Right cardiac atrium (tissue), 5 donors: ENCODE results near the gene NCAM1. TPM values are rescaled to one million over a fixed set of nuclear protein-coding genes. Genes with fewer than 3 reads are reported as not detected.
A peak's percentile ranks its signal among the peaks of the same experiment; 100 is the strongest.

ENCODE experiments used
- ATAC-seq, 2 donors: fragments of 200-7000 bp; cut with Tn5 transposase; one replicate each; pipeline versions ENCODE4 v1.8.0 to v1.9.1; 2020; ENCODE audit warnings: moderate library complexity in 2 of 2, mild to moderate bottlenecking in 1 of 2
- DNase-seq, 3 donors: peaks; one replicate each; pipeline ENCODE4 v3.0.0-alpha.2; 2020
- H3K27ac ChIP-seq: one replicate; pipeline ENCODE4 v1.5.1; 2013; ENCODE audit warnings: mild to moderate bottlenecking, low read length, control low read depth, moderate library complexity
- H3K27me3 ChIP-seq: one replicate; pipeline ENCODE4 v1.6.1; 2013; ENCODE audit not compliant: control insufficient read depth, insufficient read depth
- H3K4me1 ChIP-seq: one replicate; pipeline ENCODE4 v1.6.1; 2013; ENCODE audit warnings: low read length; ENCODE audit not compliant: control insufficient read depth, insufficient read depth
- H3K4me3 ChIP-seq: one replicate; pipeline ENCODE4 v1.5.1; 2013; ENCODE audit warnings: low read length, control low read depth
- H3K9me3 ChIP-seq: one replicate; pipeline ENCODE4 v1.6.1; 2013; ENCODE audit warnings: low read length; ENCODE audit not compliant: control insufficient read depth
- WGBS: extraction: QIAGEN DNeasy Blood & Tissue Kit; methylation state at CpG from one replicate; pipeline ENCODE4 v1.1.7; 2013; 5-methylcytosine and 5-hydroxymethylcytosine counted together
- intact Hi-C, 4 donors: fragments of 100-400 bp; cut with DNase I; formaldehyde crosslinking; loops; one replicate each; pipeline versions ENCODE4 v1.11.0 to v1.14.0; 2022 to 2023
- polyA plus RNA-seq: library from polyadenylated mRNA; stranded (reverse); fragments of 200-250 nt; gene quantifications from one replicate; pipeline ENCODE4 v1.2.3, GENCODE V29; 2013
- total RNA-seq, 4 donors: library from RNA; stranded (reverse); fragmentation: NEBNext Ultra II Directional; extraction: Animal tissue kit (Norgen Biotek cat#: 25700); gene quantifications; one replicate each; pipeline ENCODE4 v1.2.1, GENCODE V29; 2021
- donor health status: healthy with polysubstance abuse.
- donor health status: DM: no; HTN: yes; CAD: no.
- donor health status: DM: no; HTN: no; CAD: no.
- donor health status: DM: no; HTN: yes; CAD: no; lungs with severe emphysema.
- donor health status: DM: yes; HTN: yes; CAD: no.

NCAM1 gene
- total and polyA plus RNA-seq, 5 donors: 87.9 to 303 (median 222) TPM

DNA sequence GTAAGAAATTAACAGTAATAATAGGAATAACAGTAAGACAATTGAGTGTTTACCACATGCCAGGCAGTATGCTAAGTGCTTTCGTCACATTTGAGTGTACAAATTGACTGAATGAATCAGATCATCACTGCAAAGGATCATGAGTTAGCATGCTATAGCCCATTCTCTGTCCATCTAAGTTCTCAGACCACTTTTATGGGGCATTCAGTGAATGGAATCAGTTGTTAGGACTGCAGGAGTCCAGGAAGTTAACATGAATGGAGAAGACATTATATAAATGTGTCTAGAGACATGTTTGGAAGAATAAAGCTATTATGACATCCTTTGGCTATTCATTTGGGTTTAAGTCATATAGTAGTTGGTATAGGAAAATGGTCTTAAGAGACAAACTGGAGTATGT is 59.9 kb downstream of the NCAM1 start:
- no peak for ATAC-seq
- WGBS: 85% methylated on average over 1 of the region's 1 CpG
- Histone ChIP-seq H3K4me3 (no peak overlapping the region), H3K9me3 (no peaks in the 10 kb centered on the region), H3K4me1 (peaks cover 3% of the 10 kb centered on the region), H3K27me3 (no peaks in the 10 kb centered on the region), H3K27ac (no peak overlapping the region)
- intact Hi-C loops: loop anchor here in 1 of 4 donors (10.0 kb wide), 1 partner anchor 626 kb away; no protein-coding TSS in a partner anchor
- no peak for DNase-seq

DNA sequence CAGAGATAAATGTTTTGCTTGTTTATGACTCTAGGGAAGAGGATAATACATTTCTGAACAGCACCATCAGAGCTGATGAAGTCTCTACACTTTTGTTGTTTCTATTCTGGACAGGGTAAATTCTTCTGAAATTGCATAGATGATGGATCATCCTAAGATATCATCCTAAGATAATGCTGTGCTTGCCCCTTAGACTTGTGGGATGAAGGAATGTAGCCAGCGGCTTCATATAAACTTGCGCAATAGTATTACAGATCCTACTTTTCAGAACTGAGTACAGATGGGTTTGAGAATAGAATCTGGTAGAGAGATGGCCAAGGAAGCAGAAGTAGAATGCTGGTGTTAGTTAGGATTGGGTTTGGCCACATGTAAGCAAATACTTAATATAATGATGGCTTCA is 61.0 kb downstream of the NCAM1 start:
- H3K4me3 ChIP-seq: no peak overlapping the region
- no peaks in the 10 kb centered on the region for H3K27me3 ChIP-seq
- H3K27ac ChIP-seq: no peak overlapping the region
- no peak for DNase-seq
- intact Hi-C loops: loop anchor here in 1 of 4 donors (10.0 kb wide), 1 partner anchor 627 kb away; no protein-coding TSS in a partner anchor
- 93% methylated on average over 2 of the region's 2 CpGs for WGBS
- ATAC-seq: no peak
- H3K4me1 ChIP-seq: no peaks in the 10 kb centered on the region
- no peaks in the 10 kb centered on the region for H3K9me3 ChIP-seq

DNA sequence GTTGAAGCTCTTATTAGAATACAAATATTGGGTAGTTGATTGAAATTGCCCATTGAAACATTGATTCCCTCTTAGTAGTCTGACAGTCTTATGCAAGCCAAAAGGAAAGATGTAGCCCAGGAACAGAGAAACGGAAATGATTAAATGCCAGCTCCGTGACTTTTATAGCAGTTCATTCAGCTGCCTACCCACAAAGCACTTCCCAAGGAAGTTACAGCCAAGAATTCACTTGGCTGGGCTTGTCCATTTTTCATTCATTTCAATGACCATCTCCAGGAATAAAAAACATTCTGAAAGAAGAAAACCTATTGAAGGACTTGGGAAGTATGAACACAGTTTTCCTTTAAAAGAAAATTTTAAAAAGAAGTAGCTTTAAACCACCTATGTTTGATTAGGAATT is 62.0 kb downstream of the NCAM1 start:
- DNase-seq: no peak
- H3K27me3 ChIP-seq: no peaks in the 10 kb centered on the region
- H3K4me3 ChIP-seq: no peak overlapping the region
- WGBS: 9% methylated on average over 2 of the region's 2 CpGs
- no peaks in the 10 kb centered on the region for H3K9me3 ChIP-seq
- no peaks in the 10 kb centered on the region for H3K4me1 ChIP-seq
- ATAC-seq: peak in 1 of 2 donors; percentile 14
- intact Hi-C loops: loop anchor here in 1 of 4 donors (10.0 kb wide), 1 partner anchor 628 kb away; no protein-coding TSS in a partner anchor
- H3K27ac ChIP-seq: no peak overlapping the region

DNA sequence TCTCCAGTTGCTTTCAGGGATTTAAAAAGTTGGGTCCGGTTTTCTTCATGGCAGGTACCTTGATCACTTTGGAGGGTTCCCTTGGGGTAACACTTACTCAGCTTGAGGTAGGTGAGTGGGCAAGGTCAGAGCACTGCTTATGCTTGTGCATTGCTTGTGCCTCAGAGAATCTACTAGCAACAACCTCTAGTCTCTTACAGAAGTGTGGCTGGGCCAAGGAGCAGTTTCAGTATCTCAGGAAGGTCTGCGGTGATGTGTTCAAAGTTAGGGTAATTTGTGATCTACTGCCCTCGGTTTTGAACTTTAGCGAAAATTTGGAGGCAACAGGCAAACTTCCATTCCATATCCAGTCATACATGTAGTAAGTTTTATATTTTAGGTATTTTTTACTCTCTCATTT is 62.8 kb downstream of the NCAM1 start:
- DNase-seq: no peak
- Histone ChIP-seq H3K27me3 (no peaks in the 10 kb centered on the region), H3K4me1 (no peaks in the 10 kb centered on the region), H3K27ac (no peak overlapping the region), H3K9me3 (no peaks in the 10 kb centered on the region), H3K4me3 (no peak overlapping the region)
- intact Hi-C loops: loop anchor here in 1 of 4 donors (10.0 kb wide), 1 partner anchor 629 kb away; no protein-coding TSS in a partner anchor
- ATAC-seq: no peak
- 91% methylated on average over 4 of the region's 4 CpGs for WGBS

DNA sequence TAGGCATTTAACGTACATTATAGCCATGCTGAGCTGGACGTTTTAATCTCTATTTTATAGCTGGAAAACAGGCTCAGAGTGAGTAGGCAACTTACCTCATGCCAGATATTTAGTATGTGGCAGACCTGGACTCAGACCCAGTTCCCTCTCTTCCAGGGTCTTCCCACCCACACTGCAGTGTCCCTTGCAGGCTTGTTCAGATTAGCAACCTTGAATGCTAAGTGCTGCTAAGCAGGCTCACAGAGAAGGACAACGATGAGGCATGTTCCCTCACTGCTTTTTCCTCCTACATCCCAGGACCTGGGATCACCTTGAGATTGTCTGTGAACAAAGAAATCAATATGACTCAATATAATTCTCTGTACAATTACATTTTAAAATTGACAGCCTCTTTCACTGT is 65.6 kb downstream of the NCAM1 start:
- Histone ChIP-seq H3K27me3 (no peaks in the 10 kb centered on the region), H3K4me3 (no peak overlapping the region), H3K4me1 (no peaks in the 10 kb centered on the region), H3K9me3 (no peaks in the 10 kb centered on the region), H3K27ac (no peak overlapping the region)
- intact Hi-C loops: loop anchor here in 1 of 4 donors (10.0 kb wide), 1 partner anchor 632 kb away; no protein-coding TSS in a partner anchor
- ATAC-seq (peak in 1 of 2 donors; percentile 50), DNase-seq (no peak)
- WGBS: 49% methylated on average over 3 of the region's 3 CpGs

DNA sequence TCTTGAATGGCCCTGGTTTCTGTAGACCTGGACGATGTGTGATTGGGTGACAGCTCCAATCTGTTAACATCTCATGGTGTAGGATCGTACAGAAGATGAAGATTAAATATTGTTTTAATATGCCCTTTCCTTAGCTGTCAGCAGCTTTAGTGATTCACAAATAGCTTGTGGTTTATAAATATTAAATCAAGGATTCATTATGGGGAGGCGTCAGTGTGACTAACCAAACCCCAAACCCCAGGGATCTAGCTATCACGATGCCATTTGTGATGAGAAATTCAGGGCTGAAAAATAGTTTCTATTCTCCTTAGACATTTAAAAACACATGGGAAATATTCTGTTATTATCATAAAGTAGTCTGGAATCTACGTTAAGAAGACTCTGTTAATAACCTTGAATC is 73.4 kb downstream of the NCAM1 start:
- Histone ChIP-seq H3K9me3 (no peaks in the 10 kb centered on the region), H3K4me1 (no peaks in the 10 kb centered on the region), H3K27me3 (no peaks in the 10 kb centered on the region), H3K27ac (no peak overlapping the region), H3K4me3 (no peak overlapping the region)
- WGBS: 69% methylated on average over 5 of the region's 5 CpGs
- intact Hi-C loops: no loop called here
- ATAC-seq (no peak), DNase-seq (no peak)

DNA sequence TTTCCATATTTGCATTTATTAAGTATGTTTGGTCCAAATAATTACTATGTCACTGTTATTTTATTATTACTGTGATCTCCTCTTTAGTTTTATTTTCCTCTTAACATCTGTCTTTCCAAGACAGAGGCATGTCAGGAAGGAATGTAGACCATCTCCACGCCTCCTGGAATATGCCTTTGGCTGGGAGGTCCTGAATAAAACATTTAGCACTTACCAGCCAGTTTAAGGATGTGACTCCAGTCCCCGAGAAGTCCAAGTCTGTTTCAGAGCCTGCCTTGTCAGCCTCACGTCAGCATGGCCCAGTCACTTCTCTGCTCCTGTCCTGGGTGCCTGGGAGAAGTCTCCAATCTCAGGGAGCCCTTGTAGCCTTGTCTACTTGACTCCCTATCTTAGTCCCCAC is 74.5 kb downstream of the NCAM1 start:
- no peaks in the 10 kb centered on the region for H3K4me1 ChIP-seq
- no peak overlapping the region for H3K4me3 ChIP-seq
- ATAC-seq: no peak
- 72% methylated on average over 3 of the region's 3 CpGs for WGBS
- intact Hi-C loops: no loop called here
- H3K9me3 ChIP-seq: no peaks in the 10 kb centered on the region
- H3K27ac ChIP-seq: no peak overlapping the region
- DNase-seq: no peak
- H3K27me3 ChIP-seq: no peaks in the 10 kb centered on the region

DNA sequence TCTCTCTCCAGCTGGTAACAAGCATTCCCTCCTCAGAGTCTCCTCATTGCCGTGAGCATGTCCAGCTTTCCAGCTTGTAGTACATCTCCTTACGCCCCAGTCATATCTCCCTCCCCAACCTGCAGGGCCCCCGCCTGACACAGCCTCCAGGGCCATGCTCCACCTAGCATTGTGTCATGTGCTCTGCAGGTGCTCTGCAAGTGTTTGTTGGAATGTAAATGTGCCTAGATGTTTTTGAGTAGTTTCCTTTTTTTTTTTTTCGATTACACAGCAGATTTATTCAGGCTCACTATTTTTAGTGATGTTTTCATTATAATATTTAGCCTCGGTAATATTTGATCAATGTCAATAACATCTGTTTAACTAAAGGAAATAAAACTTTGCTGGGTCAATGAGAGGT is 82.5 kb downstream of the NCAM1 start:
- intact Hi-C loops: no loop called here
- DNase-seq: no peak
- H3K9me3 ChIP-seq: no peaks in the 10 kb centered on the region
- no peak overlapping the region for H3K4me3 ChIP-seq
- H3K27ac ChIP-seq: no peak overlapping the region
- ATAC-seq: no peak
- 82% methylated on average over 5 of the region's 5 CpGs for WGBS
- H3K27me3 ChIP-seq: no peaks in the 10 kb centered on the region
- no peaks in the 10 kb centered on the region for H3K4me1 ChIP-seq

DNA sequence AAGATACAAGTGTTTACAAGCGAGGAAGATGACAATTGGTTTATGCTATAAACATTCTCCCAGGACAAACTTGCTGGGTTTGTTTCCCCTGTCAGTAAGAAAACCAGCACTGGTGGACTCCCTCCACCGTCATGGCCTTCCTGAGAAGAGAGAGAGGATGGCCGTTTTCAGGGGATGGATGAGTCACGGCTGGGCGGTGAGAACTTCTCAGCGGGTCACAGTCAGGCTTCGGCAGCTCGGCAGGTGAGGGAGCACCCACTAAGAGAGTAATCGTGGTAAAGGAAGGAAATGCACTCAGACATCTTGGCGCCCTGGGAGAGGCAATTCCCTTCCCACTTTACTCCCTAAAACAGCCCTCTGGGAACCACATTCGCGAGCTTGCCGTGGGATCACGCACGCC is 83.9 kb downstream of the NCAM1 start:
- no peak overlapping the region for H3K4me3 ChIP-seq
- H3K9me3 ChIP-seq: no peaks in the 10 kb centered on the region
- no peak overlapping the region for H3K27ac ChIP-seq
- intact Hi-C loops: no loop called here
- no peak for ATAC-seq
- no peaks in the 10 kb centered on the region for H3K27me3 ChIP-seq
- H3K4me1 ChIP-seq: no peaks in the 10 kb centered on the region
- WGBS: 82% methylated on average over 15 of the region's 15 CpGs
- no peak for DNase-seq

DNA sequence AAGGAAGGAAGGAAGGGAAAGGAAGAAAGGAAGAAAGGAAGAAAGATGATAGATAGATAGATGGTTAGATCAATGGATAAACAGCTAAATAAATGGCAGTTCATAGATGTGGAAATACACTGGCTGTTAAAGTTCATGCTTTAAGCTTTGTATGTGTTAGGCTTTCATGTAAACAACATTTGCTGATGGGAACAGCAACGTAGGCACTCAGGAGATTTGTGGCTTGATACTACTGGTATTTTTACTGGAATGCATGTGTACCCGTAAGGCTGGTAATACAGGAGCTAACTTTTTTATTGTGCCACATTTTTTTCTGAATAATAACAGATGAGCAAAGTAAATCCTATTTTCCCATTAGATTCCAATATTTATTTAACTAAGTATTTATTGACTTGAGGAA is 85.6 kb downstream of the NCAM1 start:
- no peaks in the 10 kb centered on the region for H3K9me3 ChIP-seq
- intact Hi-C loops: no loop called here

DNA sequence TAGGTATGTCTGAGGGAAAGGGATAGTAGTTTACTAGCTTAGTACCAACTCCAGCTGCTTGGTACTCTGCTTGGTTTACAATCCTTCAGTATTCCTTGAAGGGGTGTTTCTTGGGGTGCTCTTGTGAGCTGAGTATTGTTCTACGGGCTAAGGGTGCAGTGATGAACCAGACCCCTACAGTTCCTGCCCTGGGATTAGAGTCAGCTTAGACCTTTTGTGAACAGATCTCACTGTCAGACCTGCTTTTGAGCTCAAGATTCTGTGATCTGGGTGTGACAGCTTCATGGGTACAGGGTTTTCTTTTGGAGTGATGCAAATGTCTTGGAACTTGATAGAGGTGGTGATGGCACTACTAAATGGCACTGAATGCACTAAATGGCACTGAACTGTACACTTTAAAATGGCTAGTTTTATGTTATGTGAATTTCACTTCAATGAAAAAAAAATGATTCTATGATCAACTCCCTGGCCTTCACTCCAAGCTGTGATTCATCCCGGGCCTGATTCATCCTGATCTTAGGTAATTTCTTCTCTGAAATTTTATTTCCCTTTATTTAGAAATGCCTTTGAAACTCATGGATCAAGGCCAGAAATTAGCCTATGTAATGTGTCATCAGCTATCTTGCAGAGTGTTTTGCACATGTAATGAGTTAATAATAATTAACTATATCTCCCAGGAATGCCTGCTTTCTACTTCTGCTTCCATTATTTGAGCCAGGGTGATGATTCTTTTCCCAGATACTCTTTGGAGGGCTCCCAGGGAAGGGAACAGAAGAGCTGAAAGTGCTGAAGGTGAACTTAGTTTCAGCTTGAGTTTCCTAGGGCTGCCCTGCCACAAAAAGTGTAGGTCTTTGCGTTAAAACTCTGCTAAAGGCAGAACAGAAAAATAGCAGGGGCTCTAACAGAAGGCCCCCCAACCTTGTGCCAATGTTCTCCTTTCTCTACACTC is 87.9 kb downstream of the NCAM1 start:
- WGBS: 89% methylated on average over 3 of the region's 3 CpGs
- no peak for ATAC-seq
- H3K27me3 ChIP-seq: no peaks in the 10 kb centered on the region
- H3K4me1 ChIP-seq: no peaks in the 10 kb centered on the region
- H3K4me3 ChIP-seq: no peak overlapping the region
- no peak overlapping the region for H3K27ac ChIP-seq
- intact Hi-C loops: no loop called here
- DNase-seq: no peak
- H3K9me3 ChIP-seq: no peaks in the 10 kb centered on the region

More for the DNA sequence above, 85.6 kb downstream of the NCAM1 start:
- WGBS: 79% methylated on average over 2 of the region's 2 CpGs
- Histone ChIP-seq H3K27ac (no peak overlapping the region), H3K4me1 (no peaks in the 10 kb centered on the region), H3K27me3 (no peaks in the 10 kb centered on the region), H3K4me3 (no peak overlapping the region)
- ATAC-seq: no peak
- DNase-seq: no peak
